Fibroblast of pulmonary artery (primary cell): Measurements from ENCODE around the gene DEAF1.

Experiments
- DNase-seq: peaks from one replicate; pipeline ENCODE4 v3.0.0-alpha.2; 2010; ENCODE audit warnings: low read depth
- H3K4me3 ChIP-seq: replicated peaks from 2 replicates; pipeline ENCODE4 v1.5.1; 2011; ENCODE audit warnings: low read depth, mild to moderate bottlenecking, control low read depth, low read length, moderate library complexity
- TF ChIP-seq, protein P1 (sequence below): IDR thresholded peaks from 2 replicates; pipeline ENCODE4 v1.5.1; 2011; ENCODE audit warnings: mild to moderate bottlenecking, control low read depth, low read length, inconsistent platforms; ENCODE audit errors: missing control alignments

DEAF1 gene

GRCh38 chr11:702462-703461, 7.7 kb upstream of the DEAF1 start:
- TF ChIP-seq, protein P1, sequence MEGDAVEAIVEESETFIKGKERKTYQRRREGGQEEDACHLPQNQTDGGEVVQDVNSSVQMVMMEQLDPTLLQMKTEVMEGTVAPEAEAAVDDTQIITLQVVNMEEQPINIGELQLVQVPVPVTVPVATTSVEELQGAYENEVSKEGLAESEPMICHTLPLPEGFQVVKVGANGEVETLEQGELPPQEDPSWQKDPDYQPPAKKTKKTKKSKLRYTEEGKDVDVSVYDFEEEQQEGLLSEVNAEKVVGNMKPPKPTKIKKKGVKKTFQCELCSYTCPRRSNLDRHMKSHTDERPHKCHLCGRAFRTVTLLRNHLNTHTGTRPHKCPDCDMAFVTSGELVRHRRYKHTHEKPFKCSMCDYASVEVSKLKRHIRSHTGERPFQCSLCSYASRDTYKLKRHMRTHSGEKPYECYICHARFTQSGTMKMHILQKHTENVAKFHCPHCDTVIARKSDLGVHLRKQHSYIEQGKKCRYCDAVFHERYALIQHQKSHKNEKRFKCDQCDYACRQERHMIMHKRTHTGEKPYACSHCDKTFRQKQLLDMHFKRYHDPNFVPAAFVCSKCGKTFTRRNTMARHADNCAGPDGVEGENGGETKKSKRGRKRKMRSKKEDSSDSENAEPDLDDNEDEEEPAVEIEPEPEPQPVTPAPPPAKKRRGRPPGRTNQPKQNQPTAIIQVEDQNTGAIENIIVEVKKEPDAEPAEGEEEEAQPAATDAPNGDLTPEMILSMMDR, result no peak
- no peak for DNase-seq
- no peak overlapping the region for H3K4me3 ChIP-seq

DNA sequence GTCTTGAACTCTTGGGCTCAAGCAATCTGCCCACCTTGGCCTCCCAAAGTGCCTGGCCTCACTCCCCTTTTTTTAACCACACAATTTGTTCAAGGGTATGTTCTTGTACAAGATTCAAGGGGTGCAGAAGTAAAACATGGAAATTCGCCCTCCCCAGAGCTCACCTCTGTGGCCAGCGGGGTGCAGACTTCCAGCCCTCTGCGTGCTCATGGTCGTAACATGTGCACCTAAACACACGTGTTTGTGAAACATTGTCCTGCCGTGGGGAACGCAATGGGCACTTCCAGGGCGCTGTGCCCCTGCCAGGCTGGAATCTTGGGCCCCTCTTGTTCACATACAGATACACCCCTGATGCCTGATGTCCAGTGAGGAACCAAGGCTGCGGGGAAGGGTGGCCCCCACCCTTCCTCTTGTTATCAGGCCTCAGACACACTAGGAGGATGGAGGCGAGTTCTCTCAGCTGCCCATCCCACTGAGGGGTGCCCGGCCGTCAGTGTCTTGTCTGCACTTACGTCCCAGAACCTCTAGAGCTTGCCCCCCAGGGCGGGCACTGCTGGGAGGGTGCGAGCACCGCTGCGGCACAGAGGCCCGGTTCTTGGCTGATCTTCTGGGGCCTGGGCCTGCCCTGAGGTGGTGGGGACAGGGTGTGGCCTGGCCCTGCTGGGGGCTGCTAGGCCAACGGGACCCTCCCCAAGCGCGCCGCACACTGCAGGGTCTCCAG, 6.9 kb upstream of the DEAF1 start:
- H3K4me3 ChIP-seq, result no peak overlapping the region
- DNase-seq, result no peak
- TF ChIP-seq, protein P1, result no peak

- DNase-seq, result no peak
- no peak overlapping the region for H3K4me3 ChIP-seq
- TF ChIP-seq, protein P1, result no peak
Observed at GRCh38 chr11:699753-700152, 4.7 kb upstream of the DEAF1 start.

DNA sequence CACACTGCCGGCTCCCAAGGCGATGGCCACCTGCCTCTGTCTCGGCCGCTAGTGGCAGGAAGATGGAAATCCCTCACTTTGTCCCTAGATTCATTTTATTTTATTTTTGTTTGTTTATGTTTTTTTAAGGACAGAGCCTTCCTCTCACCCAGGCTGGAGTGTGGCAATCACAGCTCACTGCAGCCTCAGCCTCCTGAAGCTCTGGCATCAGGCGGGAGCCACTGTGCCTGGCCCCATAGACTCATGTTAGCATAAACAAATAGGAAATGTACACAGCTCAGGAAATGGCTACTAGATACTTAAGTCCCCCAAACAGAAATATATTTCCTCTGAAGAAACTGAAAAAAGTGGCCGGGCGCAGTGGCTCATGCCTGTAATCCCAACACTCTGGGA, 4.1 kb upstream of the DEAF1 start:
- TF ChIP-seq, protein P1, result no peak
- no peak overlapping the region for H3K4me3 ChIP-seq
- no peak for DNase-seq

GRCh38 chr11:698493-699115, 3.6 kb upstream of the DEAF1 start:
- DNase-seq, result no peak
- TF ChIP-seq, protein P1, result no peak
- H3K4me3 ChIP-seq, result no peak overlapping the region

DNA sequence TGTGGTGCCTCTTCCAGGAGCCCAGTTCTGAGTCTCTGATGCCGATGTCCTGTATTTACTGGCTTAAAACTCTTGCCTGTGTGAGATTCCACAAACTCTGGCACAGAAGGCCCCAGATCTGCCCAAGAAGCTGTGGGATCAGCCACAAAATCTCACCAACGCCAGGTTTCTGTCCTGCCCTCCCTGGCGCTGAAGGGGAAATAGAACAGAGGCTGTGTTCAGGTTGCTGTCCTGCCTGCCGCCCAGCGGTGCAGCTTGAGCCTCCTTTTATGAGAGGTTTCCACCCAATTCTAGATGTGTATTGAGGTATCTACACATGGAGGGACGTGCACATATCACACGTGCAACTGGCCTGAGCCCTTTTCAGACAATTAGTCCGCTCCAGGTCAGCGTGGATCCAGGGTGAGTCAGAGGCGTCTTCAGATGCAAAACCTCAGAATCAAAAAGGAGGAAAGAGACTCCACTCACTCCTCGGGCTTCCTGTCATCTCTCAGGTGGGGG, 2.8 kb upstream of the DEAF1 start:
- TF ChIP-seq, protein P1, result no peak
- H3K4me3 ChIP-seq, result no peak overlapping the region
- no peak for DNase-seq
